ENCODE data around the gene DEPP1. TPM values are rescaled to one million over a fixed set of nuclear protein-coding genes. Genes with fewer than 3 reads are reported as not detected.
A peak's percentile ranks its signal among the peaks of the same experiment; 100 is the strongest.

Gene DEPP1
- total and polyA plus RNA-seq, 9 donors: 35.6 to 603 (median 174) TPM

DNA sequence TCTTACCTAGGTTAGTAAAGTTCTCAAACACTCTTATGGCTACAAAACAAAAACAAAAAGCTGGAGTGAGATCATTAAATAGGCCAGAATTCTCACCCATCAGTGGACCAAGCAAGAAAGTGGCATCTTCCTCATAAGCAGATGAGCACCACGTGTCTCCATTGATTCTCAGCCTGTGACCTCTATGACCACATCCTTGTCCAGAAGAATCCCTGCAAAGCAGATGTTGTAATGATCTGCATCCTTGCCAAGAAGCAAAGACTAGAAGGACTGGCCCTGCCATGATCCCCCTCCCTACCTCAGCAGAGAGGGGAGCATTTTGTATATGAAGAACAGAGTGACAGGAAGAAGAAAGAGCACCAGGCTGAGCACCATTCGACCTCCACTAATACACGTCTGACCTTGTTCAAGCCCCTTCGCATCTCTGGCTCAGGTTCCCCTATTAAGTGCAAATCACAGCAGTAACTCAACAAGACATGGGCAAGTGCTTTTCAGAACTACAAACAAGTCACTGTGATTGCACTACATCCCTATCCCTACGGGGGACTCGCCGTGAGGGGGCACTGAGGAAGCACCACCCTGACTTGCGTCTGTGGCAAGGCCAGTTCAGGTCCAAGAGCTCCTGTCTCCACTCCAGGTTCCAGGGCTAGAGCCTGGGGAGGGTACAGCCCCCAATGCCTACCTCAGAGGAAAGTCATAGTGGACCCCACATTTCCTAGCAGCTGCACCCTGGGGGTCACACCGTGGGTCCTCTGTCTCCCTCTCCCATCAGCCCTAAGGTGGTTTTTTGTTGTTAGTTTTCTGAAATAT, 41.2 kb downstream of the DEPP1 start:
- Histone ChIP-seq H3K9me3 (no peaks in the 10 kb centered on the region), H3K27ac (no peak overlapping the region), H3K36me3 (no peaks in the 10 kb centered on the region), H3K27me3 (no peaks in the 10 kb centered on the region), H3K4me1 (ENCODE audit: insufficient read depth) (no peaks in the 10 kb centered on the region), H3K4me3 (no peak overlapping the region)
- DNase-seq: no peak
- intact Hi-C loops (cut with DNase I): loop anchor here in 1 of 4 donors (10.0 kb wide), 1 partner anchor 67 kb away; the partner anchor contains the start of gene ZNF22
- no peak for TF ChIP-seq EP300 (IDR thresholded peaks at IDR 0.05)
- 80 to 85% (median 82%) methylated on average over 9 of the region's 9 CpGs for WGBS, 3 donors

DNA sequence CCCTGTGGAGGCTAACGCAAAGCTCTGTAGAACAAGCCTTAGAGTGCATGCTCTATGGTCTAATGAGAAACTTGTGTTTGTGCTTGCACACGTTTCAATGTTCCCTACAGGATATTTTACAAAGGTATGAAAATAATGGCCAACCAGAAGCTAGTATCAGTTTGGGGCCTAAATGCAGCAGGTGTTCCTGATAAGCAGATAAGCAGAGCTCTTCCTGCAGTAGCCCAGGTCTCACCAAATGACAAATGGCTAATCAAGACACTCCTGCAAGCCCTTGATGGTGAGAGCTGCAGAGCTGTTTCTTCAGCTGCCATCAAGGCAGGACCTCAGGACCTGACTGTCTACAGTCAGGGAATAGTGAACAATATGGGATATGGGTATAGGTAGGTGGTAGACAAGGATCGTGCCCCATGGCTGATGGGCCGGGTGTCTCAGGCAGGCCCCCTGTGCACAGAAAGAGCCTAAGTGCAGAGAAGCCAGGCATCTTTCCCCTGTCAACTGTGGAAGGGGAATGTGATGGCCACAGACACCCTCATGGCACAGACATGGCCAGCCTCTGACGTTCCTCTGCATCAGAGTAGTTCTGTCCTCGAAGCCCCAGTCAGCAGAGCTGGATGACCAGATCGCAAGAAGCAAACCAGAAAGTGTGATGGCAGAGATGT, 42.2 kb downstream of the DEPP1 start:
- intact Hi-C loops (cut with DNase I): loop anchor here in 1 of 4 donors (10.0 kb wide), 1 partner anchor 68 kb away; the partner anchor contains the start of gene ZNF22
- Histone ChIP-seq H3K9me3 (no peaks in the 10 kb centered on the region), H3K27ac (no peak overlapping the region), H3K4me1 (ENCODE audit: insufficient read depth) (no peaks in the 10 kb centered on the region), H3K27me3 (no peaks in the 10 kb centered on the region), H3K36me3 (no peaks in the 10 kb centered on the region), H3K4me3 (no peak overlapping the region)
- DNase-seq: peak in 1 of 5 donors; percentile 0
- TF ChIP-seq, protein P1, sequence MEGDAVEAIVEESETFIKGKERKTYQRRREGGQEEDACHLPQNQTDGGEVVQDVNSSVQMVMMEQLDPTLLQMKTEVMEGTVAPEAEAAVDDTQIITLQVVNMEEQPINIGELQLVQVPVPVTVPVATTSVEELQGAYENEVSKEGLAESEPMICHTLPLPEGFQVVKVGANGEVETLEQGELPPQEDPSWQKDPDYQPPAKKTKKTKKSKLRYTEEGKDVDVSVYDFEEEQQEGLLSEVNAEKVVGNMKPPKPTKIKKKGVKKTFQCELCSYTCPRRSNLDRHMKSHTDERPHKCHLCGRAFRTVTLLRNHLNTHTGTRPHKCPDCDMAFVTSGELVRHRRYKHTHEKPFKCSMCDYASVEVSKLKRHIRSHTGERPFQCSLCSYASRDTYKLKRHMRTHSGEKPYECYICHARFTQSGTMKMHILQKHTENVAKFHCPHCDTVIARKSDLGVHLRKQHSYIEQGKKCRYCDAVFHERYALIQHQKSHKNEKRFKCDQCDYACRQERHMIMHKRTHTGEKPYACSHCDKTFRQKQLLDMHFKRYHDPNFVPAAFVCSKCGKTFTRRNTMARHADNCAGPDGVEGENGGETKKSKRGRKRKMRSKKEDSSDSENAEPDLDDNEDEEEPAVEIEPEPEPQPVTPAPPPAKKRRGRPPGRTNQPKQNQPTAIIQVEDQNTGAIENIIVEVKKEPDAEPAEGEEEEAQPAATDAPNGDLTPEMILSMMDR (IDR thresholded peaks at IDR 0.05): no peak
- TF ChIP-seq EP300 (IDR thresholded peaks at IDR 0.05) (no peak), POLR2A (IDR thresholded peaks at IDR 0.05) (no peak)
- 86 to 92% (median 92%) methylated on average over 7 of the region's 7 CpGs for WGBS, 3 donors

DNA sequence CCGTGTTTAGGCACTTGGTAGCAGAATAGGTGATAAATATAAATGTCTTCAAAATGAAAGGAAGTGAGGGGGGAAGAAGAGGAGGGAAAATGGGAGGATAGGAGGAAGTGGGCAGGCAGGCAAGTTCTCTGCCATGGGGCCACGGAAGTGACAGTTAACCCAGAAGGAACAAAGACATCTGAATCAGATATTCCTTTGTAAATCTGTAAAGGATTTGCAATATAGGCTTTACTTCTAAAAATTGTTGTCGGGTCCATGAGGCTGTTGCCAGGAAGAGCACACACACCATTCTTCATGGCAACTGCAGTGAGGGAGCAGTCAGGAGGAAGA, 42.7 kb downstream of the DEPP1 start:
- Histone ChIP-seq H3K9me3 (no peaks in the 10 kb centered on the region), H3K27me3 (no peaks in the 10 kb centered on the region), H3K4me3 (no peak overlapping the region), H3K36me3 (no peaks in the 10 kb centered on the region), H3K4me1 (ENCODE audit: insufficient read depth) (no peaks in the 10 kb centered on the region), H3K27ac (no peak overlapping the region)
- no peak for TF ChIP-seq POLR2A (IDR thresholded peaks at IDR 0.05)
- TF ChIP-seq, protein P1 (IDR thresholded peaks at IDR 0.05): no peak
- TF ChIP-seq EP300 (IDR thresholded peaks at IDR 0.05): no peak
- WGBS, 3 donors: 54 to 87% (median 63%) methylated on average over 3 of the region's 3 CpGs
- intact Hi-C loops (cut with DNase I): loop anchor here in 1 of 4 donors (10.0 kb wide), 1 partner anchor 69 kb away; the partner anchor contains the start of gene ZNF22
- DNase-seq: no peak

GRCh38 chr10:44935201-44935965, 43.2 kb downstream of the DEPP1 start:
- no peak for TF ChIP-seq POLR2A (IDR thresholded peaks at IDR 0.05)
- 47 to 60% (median 59%) methylated on average over 8 to 9 of the region's 9 CpGs for WGBS, 3 donors
- H3K27me3 ChIP-seq: no peaks in the 10 kb centered on the region
- intact Hi-C loops (cut with DNase I): loop anchor here in 1 of 4 donors (10.0 kb wide), 1 partner anchor 69 kb away; the partner anchor contains the start of gene ZNF22
- H3K4me1 ChIP-seq (ENCODE audit: insufficient read depth): no peaks in the 10 kb centered on the region
- no peaks in the 10 kb centered on the region for H3K36me3 ChIP-seq
- no peak for DNase-seq
- H3K27ac ChIP-seq: no peak overlapping the region
- H3K4me3 ChIP-seq: no peak overlapping the region
- H3K9me3 ChIP-seq: no peaks in the 10 kb centered on the region
